GM19023 (cell line): Measurements from ENCODE around the gene ELAPOR1.
A peak's percentile ranks its signal among the peaks of the same experiment; 100 is the strongest.

Experiments
- ATAC-seq: cut with Tn5 transposase; IDR thresholded peaks from one replicate; pipeline ENCODE4 v1.9.1; 2021; ENCODE audit warnings: mild to moderate bottlenecking, moderate library complexity; ENCODE audit not compliant: unreplicated experiment

The ELAPOR1 gene

DNA sequence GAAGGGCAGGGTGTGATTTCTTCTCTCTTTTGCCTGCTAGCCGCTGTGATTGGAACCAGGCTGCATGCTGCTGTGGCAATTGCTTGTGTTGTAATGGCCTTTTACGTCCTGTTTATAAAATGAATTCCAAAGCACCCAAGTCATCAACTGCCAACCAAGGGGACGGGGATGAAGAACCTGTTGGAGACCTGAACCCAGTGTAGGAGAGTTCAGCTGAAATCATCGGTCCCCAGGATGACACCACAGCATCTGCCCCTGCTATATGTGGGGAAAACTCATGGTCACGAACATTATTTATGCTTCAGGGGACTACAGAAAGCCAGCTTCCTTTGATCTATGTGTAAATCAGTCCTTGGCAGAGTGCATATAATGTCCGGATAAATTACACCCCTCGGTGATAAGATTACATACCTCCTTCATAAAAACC lies 19.5 kb upstream of the ELAPOR1 start:
- no peak for ATAC-seq

DNA sequence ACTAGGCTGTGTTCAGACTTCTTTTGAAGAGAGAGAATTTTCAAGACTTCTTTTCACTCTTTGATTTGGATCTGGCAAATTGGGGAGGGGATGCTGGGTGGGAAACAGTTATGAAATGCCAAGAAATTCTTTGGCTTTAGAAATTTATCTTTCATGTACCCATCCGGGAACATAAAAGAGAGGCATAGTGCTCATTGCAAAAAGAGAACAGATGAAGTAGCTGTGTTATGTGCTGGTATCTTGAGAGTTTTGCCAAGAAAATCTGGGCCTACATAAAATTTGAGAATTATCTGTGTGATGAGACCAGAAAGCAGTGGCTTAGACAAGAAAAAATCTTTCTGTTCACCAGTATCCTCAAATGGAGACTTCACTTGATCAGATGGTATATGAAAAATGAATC lies 19.0 kb upstream of the ELAPOR1 start:
- ATAC-seq, result no peak

DNA sequence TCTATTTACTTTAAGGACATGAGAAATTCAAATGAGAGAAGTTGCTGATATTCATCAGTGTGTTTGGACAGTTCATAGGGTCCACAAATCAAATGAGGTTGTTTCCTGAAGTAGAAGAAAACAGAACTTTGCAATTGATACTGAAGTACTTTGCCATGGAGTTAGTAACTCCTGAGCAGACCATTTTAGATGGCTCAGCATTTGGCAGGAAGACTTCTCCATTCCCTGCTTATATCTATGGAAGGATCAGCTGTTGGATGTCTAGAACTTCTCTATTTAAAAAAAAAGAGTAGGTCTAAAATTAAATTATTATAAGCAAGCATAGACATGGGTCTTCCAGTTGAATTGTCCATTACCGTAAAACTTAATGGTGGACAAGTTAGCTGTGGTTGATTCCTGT lies 18.3 kb upstream of the ELAPOR1 start:
- ATAC-seq, result no peak

DNA sequence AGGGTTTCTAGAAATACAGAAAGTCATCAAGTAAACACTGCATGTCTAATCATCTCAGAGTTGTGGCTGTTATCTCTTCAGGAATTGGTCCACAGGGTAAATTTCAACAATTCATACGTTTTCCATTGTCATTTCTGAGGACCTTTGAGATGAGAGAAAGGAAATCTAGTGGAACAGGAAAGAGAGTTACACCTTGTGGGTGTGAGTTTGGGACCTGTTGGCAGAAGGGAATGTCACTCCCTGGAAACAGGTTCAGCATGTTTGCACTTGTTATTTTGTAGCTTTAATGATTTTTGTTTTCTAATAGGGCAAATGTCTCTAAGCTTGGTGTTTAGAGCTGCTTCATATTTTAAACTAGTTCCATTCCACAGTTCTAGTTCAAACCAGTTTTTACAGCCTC lies 17.8 kb upstream of the ELAPOR1 start:
- no peak for ATAC-seq

DNA sequence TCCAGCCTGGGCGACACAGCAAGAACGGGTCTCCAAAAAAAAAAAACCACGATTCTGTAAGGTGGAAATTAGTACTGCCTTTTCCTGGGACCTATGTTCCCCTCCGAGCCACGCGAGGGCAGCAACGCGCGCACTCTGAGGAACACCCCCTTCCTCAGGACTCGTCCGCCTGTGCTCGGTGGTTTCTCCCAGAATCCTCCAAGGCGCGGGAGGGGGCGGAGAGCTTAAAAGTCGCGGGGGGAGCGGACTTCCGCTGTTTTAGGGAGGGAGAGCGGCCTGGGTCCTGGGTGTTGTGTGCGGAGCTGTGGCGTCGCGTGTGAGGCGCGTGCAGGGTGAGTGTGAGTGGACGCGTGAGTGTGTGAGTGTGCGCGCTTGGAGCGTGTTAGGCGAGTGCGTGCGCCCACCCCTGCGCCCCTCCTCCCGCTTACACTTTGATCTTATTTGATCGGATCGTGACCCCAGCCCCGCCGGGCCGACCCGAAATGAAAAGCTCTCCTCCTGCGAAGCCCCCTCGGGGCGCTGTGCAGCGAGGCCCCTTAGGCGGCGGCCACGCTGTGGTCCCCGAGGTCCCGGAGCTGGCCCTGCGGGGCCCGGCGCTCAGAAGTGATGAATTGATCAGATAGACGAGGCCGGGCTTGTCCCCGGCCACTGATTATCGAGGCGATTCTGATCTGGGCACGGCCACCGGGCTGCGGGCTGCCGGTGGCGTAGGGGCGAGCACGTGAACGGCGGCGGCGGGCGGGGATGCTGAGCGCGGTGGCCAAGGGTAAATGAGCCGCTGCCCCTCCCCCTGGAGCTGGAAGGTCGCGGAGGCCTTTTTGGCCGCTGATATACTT lies 13.8 kb upstream of the ELAPOR1 start:
- peak; percentile 84 for ATAC-seq

DNA sequence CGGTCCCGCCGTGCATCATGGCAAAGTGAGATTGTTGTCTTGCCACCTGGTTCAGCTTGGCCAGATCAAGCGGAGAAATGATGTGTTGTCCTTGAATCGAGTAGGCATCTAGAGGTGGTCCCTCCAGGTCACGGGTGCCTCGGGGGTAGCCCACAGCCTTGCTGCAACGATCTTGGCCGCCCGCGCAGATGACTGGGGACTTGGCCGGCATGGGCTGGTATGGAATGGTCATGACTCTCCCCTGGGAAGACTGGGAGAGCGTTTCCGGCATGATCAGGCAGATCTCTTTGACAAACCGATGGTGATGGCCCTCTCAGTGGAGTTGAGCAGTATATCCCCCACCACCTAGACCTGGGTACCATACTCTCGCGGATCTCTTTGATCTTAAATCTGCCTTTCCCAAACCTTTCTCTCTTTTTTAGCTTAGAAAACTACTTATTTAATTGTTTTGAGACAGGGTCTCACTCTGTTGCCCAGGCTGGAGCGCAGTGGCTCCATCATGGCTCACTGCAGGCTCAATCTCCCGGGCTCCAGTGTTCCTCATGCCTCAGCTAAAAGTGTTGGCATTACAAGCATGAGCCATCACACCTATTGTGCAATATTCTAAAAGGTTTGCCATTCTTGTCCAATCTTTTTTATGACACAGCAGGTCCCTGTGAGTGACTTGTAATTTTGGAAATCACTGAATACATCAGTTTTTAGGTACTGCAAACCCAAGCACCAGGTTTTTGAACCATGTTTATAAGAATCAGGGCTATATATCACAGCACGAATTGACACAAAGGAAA lies 9.4 kb upstream of the ELAPOR1 start:
- ATAC-seq, result no peak

DNA sequence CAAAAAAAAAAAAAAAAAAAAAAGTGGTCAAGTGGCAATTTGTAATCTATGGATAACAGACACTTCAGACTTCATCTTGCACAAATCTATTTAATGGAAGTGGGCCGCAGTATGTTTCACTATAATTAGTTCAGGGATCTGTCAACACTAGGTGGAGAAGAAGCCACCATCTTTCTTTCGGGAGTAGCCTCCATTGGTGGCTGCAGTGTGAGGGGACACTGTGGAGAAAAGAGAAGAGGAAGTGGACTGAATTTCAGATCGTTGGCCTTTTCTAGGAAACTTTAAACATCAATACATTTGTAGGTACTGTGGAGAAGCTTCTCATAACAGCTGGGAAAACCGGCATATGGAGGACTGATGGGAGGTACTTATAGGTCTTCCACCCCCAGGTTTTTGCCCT lies 8.0 kb upstream of the ELAPOR1 start:
- ATAC-seq, result no peak

DNA sequence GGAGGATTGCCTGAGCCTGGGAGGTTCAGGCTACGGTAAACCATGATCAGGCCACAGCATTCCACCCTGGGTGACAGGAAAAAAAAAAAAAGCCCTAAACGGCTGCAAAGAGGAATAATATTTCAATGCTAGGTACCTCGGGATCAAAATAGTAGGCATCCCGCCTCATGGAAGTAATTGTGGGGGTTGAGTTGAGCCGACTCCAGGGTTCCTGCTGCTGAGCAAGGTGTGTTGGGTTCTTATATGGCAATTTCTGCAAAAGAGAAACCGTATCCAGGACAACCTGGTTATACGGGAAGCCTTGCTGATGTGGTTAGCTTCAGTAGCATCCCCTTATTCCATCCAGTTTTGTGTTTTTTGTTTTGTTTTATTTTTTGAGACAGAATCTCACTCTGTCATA lies 6.1 kb upstream of the ELAPOR1 start:
- ATAC-seq, result no peak

DNA sequence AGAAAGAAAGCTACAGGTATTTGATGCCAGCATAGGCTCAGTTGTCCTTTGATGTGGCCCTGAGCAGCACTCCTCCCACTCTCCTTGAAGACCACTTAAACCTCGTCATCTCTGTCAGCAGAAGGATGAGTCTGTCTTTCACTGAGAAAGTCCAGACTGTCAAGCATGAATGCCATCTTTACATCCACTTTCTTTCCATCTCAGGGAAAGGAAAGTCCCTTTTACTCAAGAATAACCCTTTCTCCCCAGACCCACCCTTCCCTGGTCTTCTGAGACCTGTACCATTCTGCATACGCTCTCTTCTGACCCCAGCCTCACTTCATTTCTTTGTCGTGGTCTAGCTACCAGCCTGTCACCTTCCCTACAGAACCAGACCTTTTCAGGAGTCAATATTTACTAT lies 4.0 kb upstream of the ELAPOR1 start:
- ATAC-seq, result no peak

DNA sequence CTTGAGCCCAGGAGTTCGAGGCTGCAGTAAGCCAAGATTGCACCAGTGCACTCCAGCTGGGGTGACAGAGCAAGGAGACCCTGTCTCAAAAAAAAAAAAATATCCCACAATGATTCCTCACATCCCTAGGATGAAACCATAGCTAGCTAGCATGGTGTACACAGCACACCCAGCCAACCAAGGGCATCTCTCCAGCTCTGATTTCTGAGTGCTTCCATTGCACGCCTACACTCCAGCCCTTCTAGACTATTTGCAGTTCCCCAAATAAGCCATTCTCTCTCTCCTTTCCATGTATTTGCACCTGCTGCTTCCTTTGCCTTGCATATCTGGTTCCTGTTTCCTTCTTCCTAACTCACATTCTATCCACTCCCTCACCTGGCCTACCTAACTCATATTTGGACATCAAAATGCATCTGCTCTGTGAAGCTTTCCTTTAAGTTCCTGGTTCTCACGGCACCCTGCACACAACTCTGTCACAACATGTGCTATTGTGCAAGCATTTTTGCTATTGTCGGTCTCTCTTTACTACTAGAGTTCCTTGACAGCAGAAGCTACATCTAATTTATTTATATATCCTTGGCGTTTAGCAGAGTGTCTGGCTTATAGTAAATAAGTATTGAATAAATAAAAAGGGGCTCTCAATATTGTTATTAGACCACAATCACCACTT lies 2.4 kb upstream of the ELAPOR1 start:
- no peak for ATAC-seq

DNA sequence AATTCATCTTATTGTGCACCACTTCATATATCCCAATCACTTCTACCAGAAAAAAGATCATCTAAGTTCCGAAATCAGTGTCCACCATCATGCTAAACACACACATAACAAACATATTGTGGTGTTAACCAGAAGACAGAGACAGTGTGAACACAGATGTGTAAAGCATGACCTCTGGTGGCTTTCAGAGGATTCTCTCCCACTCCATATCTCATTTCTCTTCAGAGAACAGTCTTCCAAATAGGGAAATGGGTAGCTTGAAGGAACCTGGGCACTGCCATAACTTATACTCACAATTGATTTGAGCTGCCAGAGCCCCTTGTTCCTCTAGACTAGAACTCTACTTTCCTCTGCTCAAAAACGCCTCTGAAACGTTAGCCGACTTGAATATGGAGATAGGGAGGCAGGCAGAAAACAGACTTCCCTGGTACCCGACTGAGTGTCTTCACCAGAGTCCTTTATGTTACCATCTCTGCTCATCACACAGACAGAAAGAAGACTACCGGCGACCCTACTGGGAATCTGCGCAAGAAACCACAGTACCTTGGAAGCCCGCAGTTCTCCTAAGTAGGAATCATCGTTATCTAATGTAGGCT lies 1.8 kb upstream of the ELAPOR1 start:
- peak; percentile 40 for ATAC-seq

DNA sequence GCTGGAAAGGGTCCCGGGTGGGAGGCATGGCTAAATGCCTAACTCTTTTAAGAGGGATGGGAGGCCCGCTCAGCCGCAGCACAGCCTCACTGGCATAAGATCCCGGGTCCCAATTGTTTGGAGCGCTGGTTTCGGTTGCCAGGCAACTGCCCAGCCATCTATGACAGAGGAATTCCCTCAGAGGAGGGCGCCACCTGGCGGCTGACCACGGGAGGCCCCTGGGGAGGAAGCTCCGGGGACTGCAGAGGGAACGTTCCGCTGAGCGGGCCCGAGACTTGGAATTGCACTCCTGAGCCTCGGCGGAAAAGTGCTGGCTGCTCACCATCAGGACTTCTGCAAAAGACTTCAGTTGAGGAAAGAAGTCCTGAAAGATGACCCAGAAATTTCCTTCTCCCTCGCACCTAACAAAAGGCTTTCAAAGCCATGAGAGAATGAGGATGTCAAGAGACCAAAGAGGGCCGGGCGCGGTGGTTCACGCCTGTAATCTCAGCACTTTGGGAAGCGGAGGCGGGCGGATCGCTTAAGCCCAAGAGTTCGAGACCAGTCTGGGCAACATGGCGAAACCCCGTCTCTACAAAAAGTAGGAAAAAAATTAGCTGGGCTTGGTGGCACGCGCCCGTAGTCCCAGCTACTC lies 1.1 kb upstream of the ELAPOR1 start:
- ATAC-seq, result peak; percentile 60

DNA sequence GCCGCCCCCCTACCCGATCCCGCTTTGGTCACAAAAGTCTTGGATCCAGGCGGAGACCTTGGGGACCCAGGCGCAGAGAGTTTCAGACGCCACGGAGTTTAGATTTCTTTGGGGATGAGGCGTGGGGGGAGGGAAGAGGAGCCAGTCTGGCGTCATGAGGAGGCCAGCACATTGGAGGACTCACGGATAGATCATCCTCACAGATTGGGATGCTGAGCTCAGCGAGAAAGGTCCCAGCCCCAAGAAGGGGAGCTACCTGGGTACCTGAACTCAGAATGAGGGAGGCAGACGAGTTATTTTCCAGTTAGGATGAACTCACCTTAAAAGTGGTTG lies 393 bp downstream of the ELAPOR1 start:
- ATAC-seq, result no peak

DNA sequence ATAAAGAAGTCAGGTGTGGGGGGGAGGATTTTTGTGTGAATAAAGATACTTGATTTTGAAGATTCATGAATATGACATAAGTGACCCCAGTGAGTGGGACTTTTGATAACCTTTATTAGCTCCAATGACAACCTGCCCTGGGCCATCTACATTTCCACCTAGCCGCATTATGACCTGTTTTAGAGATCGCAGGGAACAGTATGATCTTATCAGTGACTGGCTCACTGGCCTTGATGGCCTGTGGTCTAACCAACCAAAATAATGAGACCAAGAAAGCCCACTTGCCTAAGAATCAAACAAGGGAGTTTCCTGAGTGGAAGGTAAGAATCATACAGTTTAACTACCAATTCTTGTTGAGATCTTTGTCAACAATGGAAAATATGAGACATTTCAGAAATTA lies 1.8 kb downstream of the ELAPOR1 start:
- no peak for ATAC-seq

DNA sequence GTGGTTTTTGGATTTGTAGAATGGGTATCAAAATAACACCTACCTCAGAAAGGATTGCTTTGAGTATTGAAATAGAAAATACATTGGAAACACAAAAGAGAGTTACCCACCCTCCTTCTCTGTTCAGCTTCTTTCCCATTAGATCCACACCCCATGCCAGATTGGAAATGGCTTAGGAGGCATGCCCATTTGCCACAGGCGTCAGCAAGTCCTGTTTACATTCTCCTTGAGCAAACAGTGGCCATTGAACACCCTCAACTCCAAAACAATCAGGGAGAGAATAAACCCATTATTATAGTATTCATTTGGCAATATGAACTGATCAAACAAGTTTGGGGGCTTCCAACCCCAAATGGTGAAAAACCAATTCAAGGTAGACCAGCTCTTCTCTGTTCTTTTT lies 2.4 kb downstream of the ELAPOR1 start:
- no peak for ATAC-seq

DNA sequence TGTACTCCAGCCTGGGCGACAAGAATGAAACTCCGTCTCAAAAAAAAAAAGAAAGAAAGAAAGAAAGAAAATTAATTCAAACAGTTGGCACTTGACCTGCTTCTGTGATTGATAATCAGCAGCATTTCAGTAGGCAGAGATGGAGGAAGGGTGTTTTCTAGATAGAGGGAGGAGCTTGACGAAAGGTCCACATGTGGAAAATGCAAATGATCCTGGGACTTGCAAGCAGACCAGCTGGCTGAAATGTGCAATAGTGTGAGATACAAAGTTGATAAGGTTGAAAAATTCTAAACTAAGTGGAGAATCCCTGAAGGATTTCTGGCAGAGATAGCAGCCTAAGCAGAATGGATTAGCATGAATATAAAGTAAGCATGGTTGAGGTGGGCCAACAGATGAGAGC lies 4.2 kb downstream of the ELAPOR1 start:
- no peak for ATAC-seq

DNA sequence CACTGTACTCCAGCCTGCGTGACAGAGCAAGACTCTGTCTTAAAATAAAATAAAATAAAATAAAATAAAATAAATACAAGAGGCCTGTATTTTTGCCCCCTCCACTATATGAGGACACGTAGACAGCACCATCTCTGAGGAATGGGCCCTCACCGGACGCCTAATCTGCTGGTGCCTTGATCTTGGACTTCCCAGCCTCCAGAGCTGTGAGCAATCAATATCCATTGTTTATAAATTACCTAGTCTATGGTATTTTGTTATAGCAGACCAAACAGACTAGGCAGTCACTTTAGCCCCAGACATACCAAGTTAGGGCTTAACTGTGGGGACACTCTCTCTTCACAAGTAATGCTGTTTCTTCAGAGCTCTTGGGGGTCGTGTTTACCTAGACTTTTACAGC lies 6.4 kb downstream of the ELAPOR1 start:
- no peak for ATAC-seq

DNA sequence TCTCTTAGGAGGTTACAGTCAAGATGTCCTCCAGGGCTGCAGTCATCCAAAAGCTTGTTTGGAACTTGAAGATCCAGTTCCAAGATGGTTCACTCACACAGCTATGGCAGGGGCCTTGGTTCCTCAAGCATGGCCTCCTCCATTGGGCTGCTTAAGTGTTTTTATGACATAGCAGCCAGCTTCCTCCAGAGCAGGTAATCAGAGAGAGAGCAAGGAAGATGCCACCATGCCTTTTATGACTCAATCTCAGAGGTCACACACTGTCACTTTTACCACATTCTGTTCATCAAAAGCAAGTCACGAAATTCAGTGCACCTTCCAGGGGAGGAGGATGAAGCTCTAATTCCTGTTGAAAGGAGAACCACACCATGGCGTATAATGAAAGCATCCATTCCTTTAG lies 17.1 kb downstream of the ELAPOR1 start:
- ATAC-seq, result no peak

DNA sequence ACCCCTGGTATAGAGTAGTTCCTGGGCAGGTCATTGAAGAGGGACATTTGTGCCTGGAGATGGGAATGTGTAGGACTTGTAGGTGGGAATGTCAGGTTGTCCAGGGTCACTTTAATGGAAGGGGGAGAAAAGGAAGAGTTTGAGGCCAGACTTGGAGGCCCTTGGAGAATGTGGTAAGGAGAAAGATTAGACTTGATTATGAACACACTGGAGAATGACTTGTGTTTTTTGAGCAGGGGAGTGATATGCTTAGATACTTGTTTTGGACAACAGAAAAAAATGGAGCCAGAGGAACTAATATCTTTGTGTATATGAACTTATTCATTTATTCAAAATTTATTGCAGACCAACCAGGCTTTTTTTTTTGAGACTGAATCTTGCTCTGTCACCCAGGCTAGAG lies 17.9 kb downstream of the ELAPOR1 start:
- ATAC-seq, result no peak

DNA sequence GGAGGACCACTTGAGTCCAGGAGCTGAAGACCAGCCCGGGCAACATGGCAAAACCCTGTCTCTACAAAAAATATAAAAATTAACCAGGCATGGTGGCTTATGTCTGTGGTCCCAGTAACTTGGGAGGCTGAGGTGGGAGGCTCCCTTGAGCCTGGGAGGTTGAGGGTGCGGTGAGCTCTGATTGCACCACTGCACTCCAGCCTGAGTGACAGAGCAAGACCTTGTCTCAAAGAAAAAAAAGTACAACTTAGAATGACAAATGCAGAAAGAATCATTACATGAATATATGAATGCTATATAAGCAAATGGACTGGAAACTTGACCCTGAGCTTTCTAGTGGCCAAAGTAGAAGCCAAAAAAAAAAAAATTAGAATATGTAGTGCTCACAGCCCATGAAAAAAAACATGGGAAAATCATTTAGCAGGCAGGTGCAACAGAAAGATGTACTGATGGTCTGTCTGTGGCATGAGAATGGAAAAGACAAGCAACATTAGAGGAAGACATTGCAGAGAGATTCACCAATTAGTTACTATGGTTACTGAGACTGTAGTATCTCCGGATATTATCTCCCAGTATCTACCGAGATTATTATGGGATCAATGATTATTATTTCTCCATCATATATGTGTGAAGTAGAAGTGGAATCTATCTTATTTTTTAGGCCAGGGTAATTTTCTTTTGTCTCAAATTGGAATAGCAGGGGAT lies 19.2 kb downstream of the ELAPOR1 start:
- no peak for ATAC-seq
